ENCODE measurements around the gene MYOT. TPM values are rescaled to one million over a fixed set of nuclear protein-coding genes. Genes with fewer than 3 reads are reported as not detected.

Gene MYOT
- total RNA-seq, 1 donor from 2014 or later: not detected

- no peak for DNase-seq
- H3K4me1 Mint-ChIP-seq (ENCODE audit: low read depth, unreplicated experiment): no peaks in the 10 kb centered on the region
- no peak overlapping the region for H3K27ac Mint-ChIP-seq (ENCODE audit: unreplicated experiment)
- TF ChIP-seq, protein P1, sequence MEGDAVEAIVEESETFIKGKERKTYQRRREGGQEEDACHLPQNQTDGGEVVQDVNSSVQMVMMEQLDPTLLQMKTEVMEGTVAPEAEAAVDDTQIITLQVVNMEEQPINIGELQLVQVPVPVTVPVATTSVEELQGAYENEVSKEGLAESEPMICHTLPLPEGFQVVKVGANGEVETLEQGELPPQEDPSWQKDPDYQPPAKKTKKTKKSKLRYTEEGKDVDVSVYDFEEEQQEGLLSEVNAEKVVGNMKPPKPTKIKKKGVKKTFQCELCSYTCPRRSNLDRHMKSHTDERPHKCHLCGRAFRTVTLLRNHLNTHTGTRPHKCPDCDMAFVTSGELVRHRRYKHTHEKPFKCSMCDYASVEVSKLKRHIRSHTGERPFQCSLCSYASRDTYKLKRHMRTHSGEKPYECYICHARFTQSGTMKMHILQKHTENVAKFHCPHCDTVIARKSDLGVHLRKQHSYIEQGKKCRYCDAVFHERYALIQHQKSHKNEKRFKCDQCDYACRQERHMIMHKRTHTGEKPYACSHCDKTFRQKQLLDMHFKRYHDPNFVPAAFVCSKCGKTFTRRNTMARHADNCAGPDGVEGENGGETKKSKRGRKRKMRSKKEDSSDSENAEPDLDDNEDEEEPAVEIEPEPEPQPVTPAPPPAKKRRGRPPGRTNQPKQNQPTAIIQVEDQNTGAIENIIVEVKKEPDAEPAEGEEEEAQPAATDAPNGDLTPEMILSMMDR (IDR thresholded peaks at IDR 0.05; ENCODE audit: partially characterized antibody, unreplicated experiment): no peak
- peaks cover 6% of the 10 kb centered on the region for H3K9me3 Mint-ChIP-seq (ENCODE audit: unreplicated experiment)
- peaks cover 9% of the 10 kb centered on the region for H3K36me3 Mint-ChIP-seq (ENCODE audit: unreplicated experiment)
- no peak overlapping the region for H3K4me3 Mint-ChIP-seq (ENCODE audit: unreplicated experiment)
- H3K27me3 Mint-ChIP-seq (ENCODE audit: unreplicated experiment): no peaks in the 10 kb centered on the region
Measured at GRCh38 chr5:137916923-137917322, 49.3 kb downstream of the MYOT start.

- Mint-ChIP-seq H3K27ac (ENCODE audit: unreplicated experiment) (no peak overlapping the region), H3K9me3 (ENCODE audit: unreplicated experiment) (peaks cover 3% of the 10 kb centered on the region), H3K4me3 (ENCODE audit: unreplicated experiment) (no peak overlapping the region), H3K4me1 (ENCODE audit: low read depth, unreplicated experiment) (no peaks in the 10 kb centered on the region), H3K27me3 (ENCODE audit: unreplicated experiment) (no peaks in the 10 kb centered on the region), H3K36me3 (ENCODE audit: unreplicated experiment) (peaks cover 6% of the 10 kb centered on the region)
- no peak for DNase-seq
- TF ChIP-seq, protein P1 (IDR thresholded peaks at IDR 0.05; ENCODE audit: partially characterized antibody, unreplicated experiment): no peak
Measured at GRCh38 chr5:137921931-137922330, 54.3 kb downstream of the MYOT start.

DNA sequence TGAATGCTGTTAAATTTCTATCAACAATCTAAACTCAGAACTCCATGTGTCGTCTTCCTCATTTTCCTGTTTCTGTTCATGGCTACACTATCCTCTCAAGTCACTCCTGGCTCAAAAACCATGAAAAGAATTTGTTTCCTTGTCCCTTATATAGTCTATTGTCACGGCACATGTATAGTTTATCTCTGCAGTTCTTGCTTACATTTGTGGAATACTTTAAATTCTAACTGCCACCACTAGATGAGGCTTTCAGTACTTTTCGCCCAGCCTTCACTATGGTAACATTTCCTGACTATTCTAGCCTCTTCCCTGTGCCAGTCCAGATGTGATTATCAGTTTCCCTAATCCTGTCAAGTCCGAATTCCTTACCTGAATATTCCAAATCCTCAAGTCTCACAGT is 56.2 kb downstream of the MYOT start:
- Mint-ChIP-seq H3K27ac (ENCODE audit: unreplicated experiment) (no peak overlapping the region), H3K4me3 (ENCODE audit: unreplicated experiment) (no peak overlapping the region), H3K9me3 (ENCODE audit: unreplicated experiment) (no peaks in the 10 kb centered on the region), H3K4me1 (ENCODE audit: low read depth, unreplicated experiment) (no peaks in the 10 kb centered on the region), H3K36me3 (ENCODE audit: unreplicated experiment) (no peaks in the 10 kb centered on the region), H3K27me3 (ENCODE audit: unreplicated experiment) (no peaks in the 10 kb centered on the region)
- TF ChIP-seq, protein P1 (IDR thresholded peaks at IDR 0.05; ENCODE audit: partially characterized antibody, unreplicated experiment): no peak
- DNase-seq: no peak

- Mint-ChIP-seq H3K4me1 (ENCODE audit: low read depth, unreplicated experiment) (peaks cover 5% of the 10 kb centered on the region), H3K36me3 (ENCODE audit: unreplicated experiment) (no peaks in the 10 kb centered on the region), H3K9me3 (ENCODE audit: unreplicated experiment) (no peaks in the 10 kb centered on the region), H3K4me3 (ENCODE audit: unreplicated experiment) (no peak overlapping the region), H3K27ac (ENCODE audit: unreplicated experiment) (no peak overlapping the region), H3K27me3 (ENCODE audit: unreplicated experiment) (no peaks in the 10 kb centered on the region)
- DNase-seq: no peak
- TF ChIP-seq, protein P1 (IDR thresholded peaks at IDR 0.05; ENCODE audit: partially characterized antibody, unreplicated experiment): no peak
Measured at GRCh38 chr5:137932800-137933199, 65.1 kb downstream of the MYOT start.

DNA sequence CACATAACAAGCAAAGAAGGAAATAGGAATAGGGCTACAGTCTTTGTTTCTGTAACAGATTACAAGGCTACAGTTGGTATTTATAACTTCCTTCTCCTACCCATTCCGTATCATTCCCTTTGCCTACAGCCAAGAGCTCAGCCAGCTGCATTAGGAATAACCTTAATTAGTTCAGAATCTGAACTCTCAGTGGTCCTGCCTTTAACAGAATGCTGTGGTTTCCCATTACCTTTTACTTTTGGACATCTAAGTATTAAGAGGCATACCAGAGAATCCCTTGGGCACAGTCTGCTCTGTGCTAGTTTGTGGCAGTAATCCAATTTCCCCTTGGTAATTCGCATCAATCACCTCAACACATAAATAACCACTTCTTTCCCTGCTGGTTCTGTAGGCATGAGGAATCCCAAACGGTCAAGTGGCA is 65.8 kb downstream of the MYOT start:
- H3K4me1 Mint-ChIP-seq (ENCODE audit: low read depth, unreplicated experiment): peaks cover 5% of the 10 kb centered on the region
- no peaks in the 10 kb centered on the region for H3K27me3 Mint-ChIP-seq (ENCODE audit: unreplicated experiment)
- H3K36me3 Mint-ChIP-seq (ENCODE audit: unreplicated experiment): no peaks in the 10 kb centered on the region
- H3K27ac Mint-ChIP-seq (ENCODE audit: unreplicated experiment): no peak overlapping the region
- H3K9me3 Mint-ChIP-seq (ENCODE audit: unreplicated experiment): no peaks in the 10 kb centered on the region
- TF ChIP-seq, protein P1 (IDR thresholded peaks at IDR 0.05; ENCODE audit: partially characterized antibody, unreplicated experiment): no peak
- H3K4me3 Mint-ChIP-seq (ENCODE audit: unreplicated experiment): no peak overlapping the region
- DNase-seq: no peak
